ENCODE results near the gene MYBPC2. TPM values are rescaled to one million over a fixed set of nuclear protein-coding genes. Genes with fewer than 3 reads are reported as not detected.
A peak's percentile ranks its signal among the peaks of the same experiment; 100 is the strongest.
"Not testable (repeated sequence)": the region's sequence is repeated elsewhere in the genome, so short reads cannot be mapped to it uniquely, and the experiment has no call there.

The MYBPC2 gene
- total RNA-seq, 1 donor from 2014 or later = not detected

DNA sequence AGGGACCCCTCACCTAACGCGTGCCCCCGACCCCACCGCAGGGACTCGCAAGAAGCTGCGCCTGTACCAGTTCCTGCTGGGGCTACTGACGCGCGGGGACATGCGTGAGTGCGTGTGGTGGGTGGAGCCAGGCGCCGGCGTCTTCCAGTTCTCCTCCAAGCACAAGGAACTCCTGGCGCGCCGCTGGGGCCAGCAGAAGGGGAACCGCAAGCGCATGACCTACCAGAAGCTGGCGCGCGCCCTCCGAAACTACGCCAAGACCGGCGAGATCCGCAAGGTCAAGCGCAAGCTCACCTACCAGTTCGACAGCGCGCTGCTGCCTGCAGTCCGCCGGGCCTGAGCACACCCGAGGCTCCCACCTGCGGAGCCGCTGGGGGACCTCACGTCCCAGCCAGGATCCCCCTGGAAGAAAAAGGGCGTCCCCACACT, 4.7 kb upstream of the MYBPC2 start:
- DNase-seq (ENCODE audit: low spot score) = peak; percentile 90

- DNase-seq (ENCODE audit: low spot score) = no peak
These were observed 3.8 kb upstream of the MYBPC2 start for GRCh38 chr19:50428772-50429463.

DNA sequence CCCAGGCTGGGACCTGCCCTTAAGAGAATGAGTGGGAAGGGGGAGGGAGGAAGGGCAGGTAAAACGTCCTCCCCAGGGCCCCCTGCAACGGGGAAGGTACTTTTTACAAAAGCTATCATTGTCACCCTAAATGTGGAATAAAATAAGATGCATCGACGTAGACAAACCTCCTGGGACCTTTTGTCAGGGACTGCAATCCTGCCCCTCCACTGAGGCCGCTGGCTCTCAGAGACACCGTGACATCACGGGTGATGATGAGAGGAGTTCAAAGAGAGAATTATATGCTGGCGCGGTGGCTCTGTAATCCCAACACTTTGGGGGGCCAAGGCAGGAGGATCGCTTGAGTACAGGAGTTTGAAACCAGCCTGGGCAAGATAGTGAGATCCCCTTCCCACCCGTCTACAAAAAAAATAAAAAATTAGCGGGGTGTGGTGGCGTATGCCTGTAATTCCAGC, 1.8 kb upstream of the MYBPC2 start:
- no peak for DNase-seq (ENCODE audit: low spot score)

- peak; percentile 86 for DNase-seq (ENCODE audit: low spot score)
These were observed 1.1 kb upstream of the MYBPC2 start for GRCh38 chr19:50431343-50432220.

GRCh38 chr19:50433201-50434180, 799 bp downstream of the MYBPC2 start:
- no peak for DNase-seq (ENCODE audit: low spot score)

DNA sequence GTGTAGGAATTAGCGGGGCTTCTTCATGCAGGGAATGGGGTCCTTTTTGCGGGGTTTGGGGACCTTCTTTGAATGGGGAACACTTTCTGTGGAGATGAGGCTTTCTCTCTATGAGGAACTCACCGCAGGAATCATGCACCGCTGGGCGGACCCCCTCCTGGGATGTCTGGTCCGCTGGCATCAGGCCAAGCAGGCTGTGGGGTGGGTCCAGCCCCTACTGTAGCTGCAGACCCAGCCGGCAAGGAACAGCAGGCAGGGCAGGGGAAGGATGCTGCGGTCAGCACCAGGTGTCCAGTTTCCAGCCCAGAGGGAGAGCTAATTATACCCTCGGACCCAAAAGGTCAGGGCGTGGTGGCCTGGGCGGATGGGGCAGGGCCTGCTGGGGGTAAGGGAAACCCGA, 1.8 kb downstream of the MYBPC2 start:
- DNase-seq (ENCODE audit: low spot score) = no peak

DNA sequence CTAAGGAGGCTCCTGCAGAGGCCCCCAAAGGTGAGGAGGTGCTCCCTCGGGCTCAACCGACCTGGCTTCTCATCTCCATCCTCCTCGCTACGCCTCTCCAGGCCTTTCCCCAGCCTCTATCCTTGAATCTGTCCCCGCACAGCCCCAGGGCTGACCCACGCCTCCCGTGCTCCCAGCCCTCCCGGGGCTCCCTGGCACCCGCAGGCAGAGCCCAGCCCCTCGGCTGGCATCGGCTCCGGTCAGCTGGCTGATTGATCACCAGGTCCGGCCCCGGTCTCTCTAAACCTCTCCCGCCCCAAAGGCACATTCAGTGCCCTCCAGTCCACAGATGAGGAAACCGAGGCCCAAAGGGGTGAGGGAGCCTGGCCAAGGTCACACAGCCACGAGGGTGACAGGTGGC, 2.5 kb downstream of the MYBPC2 start:
- no peak for DNase-seq (ENCODE audit: low spot score)

GRCh38 chr19:50435627-50436026, 2.9 kb downstream of the MYBPC2 start:
- DNase-seq (ENCODE audit: low spot score) = no peak

DNA sequence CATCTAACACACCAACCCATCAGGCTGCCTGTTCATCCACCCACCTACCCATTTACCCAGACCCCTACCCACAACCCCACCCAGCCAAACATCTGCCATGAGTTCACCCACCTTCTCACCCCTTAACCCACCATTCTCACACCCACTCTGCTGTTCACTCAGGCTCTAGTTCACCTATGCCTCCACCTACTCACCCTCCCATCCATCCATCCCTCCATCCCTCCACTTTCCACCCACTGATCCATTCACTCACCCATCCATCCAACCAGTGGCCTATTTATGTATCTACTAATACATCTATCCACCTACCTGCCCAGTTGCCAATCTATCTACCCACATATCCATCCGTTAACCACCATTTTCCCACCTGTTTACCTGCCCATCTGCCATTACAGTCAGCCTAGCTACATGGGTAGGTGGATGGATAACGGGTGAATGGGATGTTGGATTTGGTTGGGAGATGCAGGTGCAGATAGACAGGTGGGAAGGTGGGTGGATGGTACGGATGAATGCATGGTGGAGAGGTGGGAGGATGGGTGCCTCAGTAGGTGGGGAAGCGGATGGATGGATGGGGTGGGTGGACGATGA, 5.3 kb downstream of the MYBPC2 start:
- DNase-seq (ENCODE audit: low spot score) = no peak

GRCh38 chr19:50439130-50439529, 6.4 kb downstream of the MYBPC2 start:
- not testable (repeated sequence) for DNase-seq (ENCODE audit: low spot score)

- no peak for DNase-seq (ENCODE audit: low spot score)
These were observed 11.4 kb downstream of the MYBPC2 start for GRCh38 chr19:50444059-50444458.

DNA sequence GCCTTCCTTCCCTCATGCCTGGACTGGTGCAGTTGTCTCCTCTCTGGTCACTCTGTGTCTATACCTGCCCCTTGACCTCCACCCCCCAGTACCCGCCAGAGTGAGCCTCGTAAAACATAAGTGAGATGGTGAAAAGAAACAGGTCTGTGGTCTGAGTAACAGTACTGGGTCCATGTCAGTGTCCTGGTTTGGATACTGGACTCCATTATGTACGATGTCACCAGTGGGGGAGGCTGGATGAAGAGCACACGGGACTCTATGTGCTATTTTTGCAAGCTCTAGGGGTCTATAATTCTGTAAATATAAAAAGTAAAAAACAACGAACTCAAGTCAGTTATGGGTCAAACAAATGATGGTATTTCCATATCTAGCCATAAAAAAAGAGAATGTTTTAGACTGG, 14.4 kb downstream of the MYBPC2 start:
- DNase-seq (ENCODE audit: low spot score) = no peak

- DNase-seq (ENCODE audit: low spot score) = no peak
These were observed 15.1 kb downstream of the MYBPC2 start for GRCh38 chr19:50447750-50448149.

GRCh38 chr19:50449236-50449899, 16.7 kb downstream of the MYBPC2 start:
- DNase-seq (ENCODE audit: low spot score) = no peak

GRCh38 chr19:50450369-50451222, 17.9 kb downstream of the MYBPC2 start:
- DNase-seq (ENCODE audit: low spot score) = no peak

GRCh38 chr19:50451223-50451534, 18.5 kb downstream of the MYBPC2 start:
- DNase-seq (ENCODE audit: low spot score) = no peak

- no peak for DNase-seq (ENCODE audit: low spot score)
These were observed 20.6 kb downstream of the MYBPC2 start for GRCh38 chr19:50453243-50453642.

DNA sequence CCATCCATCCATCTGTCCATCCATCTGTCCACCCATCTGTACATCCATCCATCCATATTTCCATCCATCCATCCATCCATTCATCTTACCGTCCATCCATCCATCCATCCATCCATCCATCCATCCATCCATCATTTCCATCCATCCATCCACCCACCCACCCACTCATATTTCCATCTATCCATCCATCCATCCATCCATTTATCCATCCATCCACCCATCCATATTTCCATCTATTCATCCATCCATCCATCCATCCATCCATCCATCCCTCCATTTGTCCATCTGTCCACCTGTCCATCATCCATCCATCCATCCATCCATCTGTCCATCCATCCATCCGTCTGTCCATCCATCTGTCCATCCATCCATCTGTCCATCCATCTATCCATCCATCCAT, 23.3 kb downstream of the MYBPC2 start:
- DNase-seq (ENCODE audit: low spot score) = no peak

GRCh38 chr19:50457300-50457699, 24.6 kb downstream of the MYBPC2 start:
- no peak for DNase-seq (ENCODE audit: low spot score)
